Measurements from ENCODE around the gene CFAP65. TPM values are rescaled to one million over a fixed set of nuclear protein-coding genes. Genes with fewer than 3 reads are reported as not detected.

Gene CFAP65
- total RNA-seq, 1 experiment from 2014 or later: 0.52 TPM

GRCh38 chr2:218959141-218959731 lies 82.1 kb downstream of the CFAP65 start, which contains the start of gene CDK5R2:
TSS of gene CDK5R2 (plus strand) at chr2:218959666. CDS start at chr2:218959821, 155 bp downstream.
- Histone ChIP-seq H3K27me3 (ENCODE audit: insufficient read depth, low read length) (peaks cover 10% of the 10 kb centered on the region; the same call in 1 of the 2 replicates), H3K9ac (ENCODE audit: low read length) (peak within 1 kb of the TSS; percentile 38)

More at GRCh38 chr2:218959141-218959731, 82.1 kb downstream of the CFAP65 start, which contains the start of gene CDK5R2:
- Histone ChIP-seq H3K79me2 (ENCODE audit: insufficient read depth, low read length) (no peaks in the 10 kb centered on the region), H4K20me1 (ENCODE audit: insufficient read depth) (no peaks in the 10 kb centered on the region), H3K27ac (ENCODE audit: low read depth, low read length) (no peak within 1 kb of the TSS; the same call in 1 of the 2 replicates), H3K4me2 (ENCODE audit: low read length) (peak within 1 kb of the TSS; percentile 91), H3K9me3 (ENCODE audit: control insufficient read depth in 1 of 2, insufficient read depth in 1 of 2, low read depth in 1 of 2, low read length in 2 of 2) (no peaks in the 10 kb centered on the region), H3K9me2 (ENCODE audit: insufficient read depth) (no peaks in the 10 kb centered on the region), H3K36me3 (ENCODE audit: control insufficient read depth in 1 of 2, insufficient read depth in 2 of 2, low read length in 2 of 2) (no peaks in the 10 kb centered on the region), H2AFZ (ENCODE audit: low read depth, low read length, poor library complexity, severe bottlenecking) (no peak within 1 kb of the TSS), H3K4me3 (replicated peaks in 1 of 2; ENCODE audit: low read depth in 1 of 2, low read length in 2 of 2) (peak within 1 kb of the TSS; percentile 51 to 60), H3K4me1 (ENCODE audit: control insufficient read depth in 1 of 2, insufficient read depth in 2 of 2, low read length in 2 of 2) (peaks cover 0 to 28% of the 10 kb centered on the region in 2 experiments; a peak in 2 of 4 replicates)
- RAD21 ChIA-PET (ENCODE audit: low non-redundant PET in 1 of 2, low total read pairs in 2 of 2, uncharacterized antibody in 2 of 2, unreplicated experiment in 2 of 2): no interaction called here
- DNase-seq (ENCODE audit: low read depth, low spot score): peak; percentile 80
- BruUV-seq (replicated peaks): no TSS peak
- CTCF ChIA-PET: interaction anchor here (1.0 to 1.2 kb wide), 4 partner anchors 21 to 83 kb away, joined by 4 to 7 read pairs (median 6); no protein-coding TSS in a partner anchor
- ATAC-seq: peak; percentile 95
- TF ChIP-seq JUND (IDR thresholded peaks at IDR 0.05) (no peak), EZH2 (IDR thresholded peaks at IDR 0.05) (no peak), POLR2AphosphoS5 (IDR thresholded peaks at IDR 0.05; ENCODE audit: low read depth, low read length) (peak; percentile 63), EZH2phosphoT487 (IDR thresholded peaks at IDR 0.05; ENCODE audit: borderline replicate concordance) (no peak), REST (IDR thresholded peaks at IDR 0.05; ENCODE audit: low read depth) (no peak), CEBPB (IDR thresholded peaks at IDR 0.05; ENCODE audit: low read depth) (no peak), SP1 (IDR thresholded peaks at IDR 0.05; ENCODE audit: low read depth) (peak; percentile 85), ELF1 (IDR thresholded peaks at IDR 0.05; ENCODE audit: borderline replicate concordance, low read depth) (no peak), TCF7L2 (IDR thresholded peaks at IDR 0.05; ENCODE audit: borderline replicate concordance, extremely low read depth, insufficient read depth, insufficient read length) (peak; percentile 35), ZBTB33 (IDR thresholded peaks at IDR 0.05; ENCODE audit: extremely low read depth, insufficient replicate concordance, low read length) (no peak), FOSL1 (IDR thresholded peaks at IDR 0.05; ENCODE audit: low read depth) (no peak), ZFX (IDR thresholded peaks at IDR 0.05) (no peak), CTCF (IDR thresholded peaks at IDR 0.05 in 2 of 3, conservative IDR thresholded peaks at IDR 0.05 in 1 of 3; ENCODE audit: borderline replicate concordance in 1 of 3, insufficient read depth in 1 of 3, low read depth in 2 of 3, low read length in 2 of 3) (no peak), ATF3 (IDR thresholded peaks at IDR 0.05) (no peak), YY1 (IDR thresholded peaks at IDR 0.05; ENCODE audit: extremely low read depth, insufficient replicate concordance, low read depth, low read length) (no peak), CBX3 (IDR thresholded peaks at IDR 0.05; ENCODE audit: low read depth) (no peak)
- POLR2A ChIA-PET: no interaction called here
- intact Hi-C loops (cut with micrococcal nuclease): no loop called here
